Occipital lobe (tissue), 2 donors: ENCODE data around the gene RIC8A. TPM values are rescaled to one million over a fixed set of nuclear protein-coding genes. Genes with fewer than 3 reads are reported as not detected.
"Not testable (repeated sequence)": the region's sequence is repeated elsewhere in the genome, so short reads cannot be mapped to it uniquely, and the experiment has no call there.

ENCODE experiments used
- DNase-seq: peaks from one replicate; lab custom pipeline; 2025; lab: John Stamatoyannopoulos, UW
- total RNA-seq: library from RNA; depleted of rRNA; stranded (reverse); fragments of >200 nt; gene quantifications from one replicate; pipeline ENCODE4 v1.2.3, GENCODE V29; 2014

The RIC8A gene
- 91.7 TPM for total RNA-seq

- peak; percentile 98 for DNase-seq
Measured at GRCh38 chr11:207208-207862, at the start of gene RIC8A, which contains the start of gene BET1L. Gene RIC8A, plus strand, starts transcription at chr11:207708. Its CDS starts 1,147 bp downstream, at chr11:208855. Gene BET1L, minus strand, starts transcription at chr11:207399. Its CDS starts 78 bp downstream, at chr11:207321.

- DNase-seq = not testable (repeated sequence)
Measured at GRCh38 chr11:180242-180641, 27.3 kb upstream of the RIC8A start.

- not testable (repeated sequence) for DNase-seq
Measured at GRCh38 chr11:189200-189783, 18.2 kb upstream of the RIC8A start.

- DNase-seq = not testable (repeated sequence)
Measured at GRCh38 chr11:189843-190311, 17.6 kb upstream of the RIC8A start.

GRCh38 chr11:190546-190945 is 17.0 kb upstream of the RIC8A start:
- not testable (repeated sequence) for DNase-seq

GRCh38 chr11:191490-192478 is 15.7 kb upstream of the RIC8A start:
- DNase-seq = not testable (repeated sequence)

- DNase-seq = not testable (repeated sequence)
Measured at GRCh38 chr11:192674-193128, 14.8 kb upstream of the RIC8A start, which contains the start of gene SCGB1C1. Gene SCGB1C1, plus strand, starts transcription at chr11:193078. Its CDS starts 22 bp downstream, at chr11:193100.

GRCh38 chr11:193481-193880 is 14.0 kb upstream of the RIC8A start:
- not testable (repeated sequence) for DNase-seq

GRCh38 chr11:196786-197731 is 10.4 kb upstream of the RIC8A start:
- no peak for DNase-seq

GRCh38 chr11:197741-198235 is 9.7 kb upstream of the RIC8A start:
- no peak for DNase-seq

- no peak for DNase-seq
Measured at GRCh38 chr11:198236-198806, 9.2 kb upstream of the RIC8A start.

- no peak for DNase-seq
Measured at GRCh38 chr11:199004-199581, 8.4 kb upstream of the RIC8A start.

GRCh38 chr11:199782-200181 is 7.7 kb upstream of the RIC8A start:
- DNase-seq = no peak

- no peak for DNase-seq
Measured at GRCh38 chr11:200224-201003, 7.1 kb upstream of the RIC8A start.

GRCh38 chr11:201966-202365 is 5.5 kb upstream of the RIC8A start:
- DNase-seq = no peak

- no peak for DNase-seq
Measured at GRCh38 chr11:202490-202889, 5.0 kb upstream of the RIC8A start.

- no peak for DNase-seq
Measured at GRCh38 chr11:203056-203944, 4.2 kb upstream of the RIC8A start.
